Adipose tissue (tissue), 3 donors: ENCODE results near the gene SNX18. TPM values are rescaled to one million over a fixed set of nuclear protein-coding genes. Genes with fewer than 3 reads are reported as not detected.
"Not testable (repeated sequence)": the region's sequence is repeated elsewhere in the genome, so short reads cannot be mapped to it uniquely, and the experiment has no call there.

Source experiments
- H3K27ac ChIP-seq: one replicate; pipeline ENCODE4 v1.5.1; 2013; ENCODE audit warnings: low read depth, low read length
- WGBS, 3 donors: extraction: QIAGEN DNeasy Blood & Tissue Kit; methylation state at CpG; one replicate each; pipeline ENCODE4 v1.1.7; 2013; 5-methylcytosine and 5-hydroxymethylcytosine counted together
- polyA plus RNA-seq, 3 donors: library from polyadenylated mRNA; stranded (reverse); fragments of 200-250 nt; gene quantifications; one replicate each; pipeline ENCODE4 v1.2.3, GENCODE V29; 2013
- donor health status: healthy with polysubstance abuse.
- donor health status: Bipolar disorder and iron deficiency.
- donor health status: healthy.

The SNX18 gene
- 10 to 100 TPM in 2 of 3 donors, 1 to 10 TPM in 1; 4.2 to 15.9 (median 11.2) TPM for polyA plus RNA-seq

GRCh38 chr5:54517512-54518145, at the start of gene SNX18:
TSS of gene SNX18 (plus strand) at chr5:54517759. CDS start at chr5:54517953, 194 bp downstream.
- WGBS, 3 donors, result 0 to 1% (median 1%) methylated on average over 82 to 88 of the region's 88 CpGs
- H3K27ac ChIP-seq, result peak within 1 kb of the TSS; percentile 48

GRCh38 chr5:54469622-54470021, 47.9 kb upstream of the SNX18 start:
- H3K27ac ChIP-seq, result no peak overlapping the region
- WGBS, 3 donors, result 28 to 47% (median 44%) methylated on average over 2 of the region's 2 CpGs

- no peak overlapping the region for H3K27ac ChIP-seq
- WGBS, 3 donors, result 33 to 70% (median 46%) methylated on average over 2 of the region's 2 CpGs
Observed at GRCh38 chr5:54470128-54470527, 47.4 kb upstream of the SNX18 start.

GRCh38 chr5:54470677-54471076, 46.9 kb upstream of the SNX18 start:
- 43 to 62% (median 51%) methylated on average over 1 of the region's 1 CpG for WGBS, 3 donors
- H3K27ac ChIP-seq, result no peak overlapping the region

GRCh38 chr5:54471398-54471797, 46.2 kb upstream of the SNX18 start:
- WGBS, 3 donors, result 52 to 58% (median 57%) methylated on average over 3 of the region's 3 CpGs
- H3K27ac ChIP-seq, result no peak overlapping the region

- 71 to 76% (median 72%) methylated on average over 2 of the region's 2 CpGs for WGBS, 3 donors
Observed at GRCh38 chr5:54476682-54477081, 40.9 kb upstream of the SNX18 start.

GRCh38 chr5:54477941-54478478, 39.5 kb upstream of the SNX18 start:
- H3K27ac ChIP-seq, result no peak overlapping the region
- WGBS, 3 donors, result 93 to 100% (median 100%) methylated on average over 1 of the region's 1 CpG

More at GRCh38 chr5:54476682-54477081, 40.9 kb upstream of the SNX18 start:
- H3K27ac ChIP-seq, result no peak overlapping the region

- H3K27ac ChIP-seq, result no peak overlapping the region
Observed at GRCh38 chr5:54480296-54480695, 37.3 kb upstream of the SNX18 start.

GRCh38 chr5:54484219-54484894, 33.2 kb upstream of the SNX18 start:
- no peak overlapping the region for H3K27ac ChIP-seq
- WGBS, 3 donors, result 72 to 85% (median 82%) methylated on average over 5 of the region's 5 CpGs

GRCh38 chr5:54485659-54486058, 31.9 kb upstream of the SNX18 start:
- not testable (repeated sequence) for H3K27ac ChIP-seq

- not testable (repeated sequence) for H3K27ac ChIP-seq
- 22 to 49% (median 46%) methylated on average over 2 of the region's 2 CpGs for WGBS, 3 donors
Observed at GRCh38 chr5:54489648-54489979, 27.9 kb upstream of the SNX18 start.

GRCh38 chr5:54491326-54491725, 26.2 kb upstream of the SNX18 start:
- H3K27ac ChIP-seq, result no peak overlapping the region
- WGBS, 3 donors, result 85 to 88% (median 88%) methylated on average over 1 of the region's 1 CpG

- 37 to 46% (median 42%) methylated on average over 2 of the region's 2 CpGs for WGBS, 3 donors
- H3K27ac ChIP-seq, result no peak overlapping the region
Observed at GRCh38 chr5:54492178-54492577, 25.4 kb upstream of the SNX18 start.

- no peak overlapping the region for H3K27ac ChIP-seq
Observed at GRCh38 chr5:54495027-54495426, 22.5 kb upstream of the SNX18 start.

GRCh38 chr5:54514291-54514690, 3.3 kb upstream of the SNX18 start:
- 28 to 37% (median 29%) methylated on average over 4 of the region's 4 CpGs for WGBS, 3 donors

GRCh38 chr5:54514841-54515432, 2.6 kb upstream of the SNX18 start:
- 64 to 82% (median 65%) methylated on average over 8 of the region's 8 CpGs for WGBS, 3 donors
- H3K27ac ChIP-seq, result no peak overlapping the region

More at GRCh38 chr5:54514291-54514690, 3.3 kb upstream of the SNX18 start:
- no peak overlapping the region for H3K27ac ChIP-seq

GRCh38 chr5:54515634-54516033, 1.9 kb upstream of the SNX18 start:
- no peak overlapping the region for H3K27ac ChIP-seq
- 90 to 96% (median 92%) methylated on average over 3 of the region's 3 CpGs for WGBS, 3 donors

GRCh38 chr5:54516051-54516655, 1.4 kb upstream of the SNX18 start:
- 56 to 68% (median 56%) methylated on average over 4 of the region's 4 CpGs for WGBS, 3 donors
- no peak overlapping the region for H3K27ac ChIP-seq

GRCh38 chr5:54517174-54517511, 416 bp upstream of the SNX18 start:
- 2 to 7% (median 6%) methylated on average over 4 of the region's 4 CpGs for WGBS, 3 donors

More at GRCh38 chr5:54517174-54517511, 416 bp upstream of the SNX18 start:
- no peak overlapping the region for H3K27ac ChIP-seq
